HG02973 (cell line): ENCODE measurements around the gene ABCD1.
"Not testable (repeated sequence)": the region's sequence is repeated elsewhere in the genome, so short reads cannot be mapped to it uniquely, and the experiment has no call there.

Source experiments
- ATAC-seq: cut with Tn5 transposase; IDR thresholded peaks from one replicate; pipeline ENCODE4 v1.9.1; 2021; ENCODE audit warnings: moderate library complexity; ENCODE audit not compliant: unreplicated experiment

Gene ABCD1

GRCh38 chrX:153693216-153694086, 31.2 kb upstream of the ABCD1 start:
- no peak for ATAC-seq

DNA sequence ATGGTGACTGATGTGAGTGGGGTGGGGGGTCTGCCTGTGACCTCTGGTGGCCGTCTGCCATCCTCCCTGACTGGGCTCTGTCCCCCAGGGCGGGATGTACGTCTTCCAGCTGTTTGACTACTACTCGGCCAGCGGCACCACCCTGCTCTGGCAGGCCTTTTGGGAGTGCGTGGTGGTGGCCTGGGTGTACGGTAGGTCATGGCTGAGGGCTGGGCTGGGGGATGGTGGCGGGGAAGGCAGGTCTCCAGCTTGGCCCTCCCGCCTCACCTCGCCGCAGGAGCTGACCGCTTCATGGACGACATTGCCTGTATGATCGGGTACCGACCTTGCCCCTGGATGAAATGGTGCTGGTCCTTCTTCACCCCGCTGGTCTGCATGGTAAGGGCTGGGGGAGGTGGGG, 30.4 kb upstream of the ABCD1 start:
- not testable (repeated sequence) for ATAC-seq

DNA sequence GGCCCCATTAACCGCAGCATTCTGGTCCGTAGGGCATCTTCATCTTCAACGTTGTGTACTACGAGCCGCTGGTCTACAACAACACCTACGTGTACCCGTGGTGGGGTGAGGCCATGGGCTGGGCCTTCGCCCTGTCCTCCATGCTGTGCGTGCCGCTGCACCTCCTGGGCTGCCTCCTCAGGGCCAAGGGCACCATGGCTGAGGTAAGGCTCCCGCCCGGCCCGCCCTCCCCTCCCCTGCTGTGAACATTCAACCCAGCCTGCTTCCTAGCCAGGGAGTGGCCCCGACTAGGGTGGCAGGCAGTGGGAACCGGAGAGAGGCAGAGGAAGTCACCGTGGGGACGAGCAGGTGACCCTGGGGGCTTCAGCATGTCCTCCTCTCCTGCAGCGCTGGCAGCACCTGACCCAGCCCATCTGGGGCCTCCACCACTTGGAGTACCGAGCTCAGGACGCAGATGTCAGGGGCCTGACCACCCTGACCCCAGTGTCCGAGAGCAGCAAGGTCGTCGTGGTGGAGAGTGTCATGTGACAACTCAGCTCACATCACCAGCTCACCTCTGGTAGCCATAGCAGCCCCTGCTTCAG, 29.9 kb upstream of the ABCD1 start:
- ATAC-seq: no peak

DNA sequence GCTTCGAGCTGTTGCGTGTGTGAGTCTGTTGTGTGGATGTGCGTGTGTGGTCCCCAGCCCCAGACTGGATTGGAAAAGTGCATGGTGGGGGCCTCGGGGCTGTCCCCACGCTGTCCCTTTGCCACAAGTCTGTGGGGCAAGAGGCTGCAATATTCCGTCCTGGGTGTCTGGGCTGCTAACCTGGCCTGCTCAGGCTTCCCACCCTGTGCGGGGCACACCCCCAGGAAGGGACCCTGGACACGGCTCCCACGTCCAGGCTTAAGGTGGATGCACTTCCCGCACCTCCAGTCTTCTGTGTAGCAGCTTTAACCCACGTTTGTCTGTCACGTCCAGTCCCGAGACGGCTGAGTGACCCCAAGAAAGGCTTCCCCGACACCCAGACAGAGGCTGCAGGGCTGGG, 28.6 kb upstream of the ABCD1 start:
- ATAC-seq: no peak

DNA sequence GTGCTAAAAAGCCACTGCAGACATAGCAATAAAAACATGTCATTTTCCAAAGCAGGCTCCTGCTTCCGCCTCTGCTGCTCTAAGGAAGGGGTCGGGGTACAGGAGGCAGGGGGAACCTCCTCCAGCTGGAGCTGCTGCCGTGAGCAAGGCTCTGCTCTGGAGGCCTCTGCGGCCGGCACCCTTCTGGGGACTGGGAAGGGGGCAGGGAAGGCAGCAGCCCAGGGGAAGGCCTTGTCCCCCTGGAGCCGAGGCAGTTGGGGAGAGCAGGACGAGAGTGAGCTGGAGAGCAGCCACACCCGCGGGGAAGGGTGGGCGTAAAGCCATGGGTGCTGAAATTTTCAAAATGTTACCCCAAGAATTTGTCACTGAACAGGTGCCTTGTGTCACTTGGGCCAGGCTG, 28.1 kb upstream of the ABCD1 start:
- not testable (repeated sequence) for ATAC-seq

DNA sequence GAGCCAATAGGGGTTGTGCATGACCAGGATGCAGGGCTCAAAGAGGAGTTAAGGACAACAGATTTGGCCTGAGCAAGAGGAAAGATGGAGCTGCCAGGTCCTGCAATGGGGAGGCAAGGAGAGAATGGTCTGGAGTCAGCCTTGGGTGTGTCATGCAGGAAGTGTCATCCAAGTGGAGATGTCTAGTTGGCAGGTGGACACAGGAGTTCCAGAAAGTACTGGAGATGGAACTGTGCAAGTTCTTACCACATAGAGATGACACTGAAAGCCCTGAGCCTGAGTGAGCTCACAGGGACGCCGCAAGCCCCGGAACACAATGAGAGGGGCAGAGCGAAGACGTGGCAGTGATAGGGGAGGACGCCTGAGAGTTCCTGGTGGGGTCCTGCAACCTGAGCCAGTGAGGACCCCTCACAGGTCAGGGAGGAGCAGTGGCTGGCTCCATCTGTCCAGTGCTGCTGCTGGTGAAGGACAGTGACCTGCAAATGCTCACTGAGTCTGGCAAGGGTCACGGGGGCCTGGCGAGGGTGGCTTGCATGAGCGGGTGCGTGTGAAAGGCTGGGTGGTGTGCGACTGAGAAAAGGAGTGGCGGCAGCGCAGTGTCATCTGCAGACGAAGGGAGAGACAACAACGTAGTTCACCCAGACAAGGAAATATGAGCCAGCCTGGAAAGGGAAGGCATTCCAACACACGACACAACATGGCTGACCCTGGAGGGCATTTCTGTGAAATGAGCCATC, 27.5 kb upstream of the ABCD1 start:
- ATAC-seq: not testable (repeated sequence)

- ATAC-seq: no peak
Measured at GRCh38 chrX:153697924-153698865, 26.5 kb upstream of the ABCD1 start.

GRCh38 chrX:153699210-153699783, 25.4 kb upstream of the ABCD1 start:
- ATAC-seq: not testable (repeated sequence)

DNA sequence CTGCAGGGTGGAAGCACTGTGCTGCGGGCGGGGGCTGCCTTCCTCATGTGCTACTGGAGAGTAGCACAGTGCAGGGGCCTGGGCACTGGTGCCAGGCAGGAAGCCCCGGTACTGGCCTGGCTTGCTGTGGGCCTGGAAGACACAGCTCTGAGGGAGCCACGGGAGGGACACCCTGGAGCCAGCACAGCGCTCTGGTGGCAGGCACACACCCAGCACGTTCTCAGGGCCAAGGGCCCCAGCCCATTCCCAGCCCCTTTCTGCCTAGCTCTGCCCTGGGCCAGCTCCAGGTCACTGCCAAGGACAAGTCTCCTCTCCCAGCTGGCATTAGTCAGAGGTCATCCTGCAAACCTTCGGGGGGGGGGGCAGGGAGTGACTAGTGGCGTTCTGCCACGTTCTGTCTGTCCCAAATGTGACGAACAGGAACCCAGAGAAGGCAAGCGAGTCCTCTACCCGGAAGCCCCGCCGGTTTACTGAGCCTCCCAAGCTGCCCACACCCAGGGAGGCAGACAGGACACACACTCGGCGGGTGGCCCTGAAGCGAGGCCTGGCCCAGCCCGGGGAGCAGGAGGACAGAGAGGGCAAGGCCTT, 24.8 kb upstream of the ABCD1 start:
- not testable (repeated sequence) for ATAC-seq

DNA sequence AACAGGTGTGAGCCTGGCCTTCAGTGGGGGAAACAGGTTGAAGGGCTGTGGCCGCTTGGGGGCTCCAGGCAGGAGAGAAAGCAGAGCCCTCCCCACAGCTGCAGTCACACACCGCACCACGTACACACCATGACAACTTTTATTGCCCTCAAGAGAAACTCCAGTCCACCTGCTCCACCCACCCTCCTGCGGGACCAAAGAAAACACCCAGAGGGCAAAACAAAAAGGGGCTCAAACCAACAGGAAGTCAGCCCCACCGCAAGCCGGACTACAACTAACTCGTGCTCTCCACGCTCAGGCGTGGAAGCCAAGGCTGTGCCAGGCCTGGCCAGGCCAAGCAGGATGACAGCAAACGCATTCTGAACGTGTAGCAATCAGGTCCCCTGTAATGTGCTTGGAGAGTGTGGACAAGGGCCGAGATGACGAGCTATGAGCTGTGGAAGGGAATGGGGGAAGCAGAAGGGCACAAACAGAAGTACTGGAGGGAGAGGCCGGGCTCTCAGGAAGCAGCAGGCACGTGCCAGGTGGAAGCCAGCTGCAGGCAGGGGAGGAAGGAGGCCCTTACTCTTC, 24.2 kb upstream of the ABCD1 start:
- no peak for ATAC-seq

DNA sequence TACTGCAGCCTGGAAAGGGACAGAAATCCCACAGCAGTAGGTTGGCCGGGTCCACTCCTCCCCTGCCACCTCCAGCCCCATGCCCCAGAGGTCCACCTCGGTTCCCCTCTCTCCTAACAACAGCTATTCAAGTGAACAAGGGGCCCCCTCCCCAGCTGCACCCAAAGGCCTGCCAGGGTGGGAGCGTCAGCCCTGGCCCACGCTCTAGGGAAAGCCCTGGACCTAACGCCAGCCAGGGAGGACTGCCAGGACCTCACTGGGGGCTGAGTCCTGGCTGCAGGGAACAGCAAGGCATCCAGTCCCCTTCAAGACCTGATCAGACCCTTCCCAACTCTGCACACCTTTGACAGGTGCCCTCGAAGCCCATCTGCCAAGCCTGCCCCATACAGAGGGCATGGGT, 23.7 kb upstream of the ABCD1 start:
- no peak for ATAC-seq

GRCh38 chrX:153701706-153702105, 22.9 kb upstream of the ABCD1 start:
- ATAC-seq: no peak

- no peak for ATAC-seq
Measured at GRCh38 chrX:153702336-153703035, 22.2 kb upstream of the ABCD1 start.

DNA sequence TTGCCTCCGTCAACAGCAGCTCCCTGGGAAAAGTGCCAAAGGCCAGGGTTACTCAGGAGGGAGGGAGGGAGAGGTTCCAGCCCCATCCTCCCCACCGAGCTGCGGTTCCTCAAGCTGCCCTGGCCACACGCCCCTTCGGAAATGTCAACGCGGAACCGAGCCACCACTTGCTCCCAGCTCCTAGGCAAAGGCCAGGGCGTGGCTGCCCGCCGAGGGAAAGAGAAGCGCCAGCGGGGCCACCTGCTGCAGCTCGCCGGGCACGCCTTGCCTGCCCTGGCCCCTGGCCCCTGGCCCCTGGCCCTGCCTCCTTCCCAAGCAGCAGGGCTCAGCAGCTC, 21.7 kb upstream of the ABCD1 start:
- no peak for ATAC-seq

DNA sequence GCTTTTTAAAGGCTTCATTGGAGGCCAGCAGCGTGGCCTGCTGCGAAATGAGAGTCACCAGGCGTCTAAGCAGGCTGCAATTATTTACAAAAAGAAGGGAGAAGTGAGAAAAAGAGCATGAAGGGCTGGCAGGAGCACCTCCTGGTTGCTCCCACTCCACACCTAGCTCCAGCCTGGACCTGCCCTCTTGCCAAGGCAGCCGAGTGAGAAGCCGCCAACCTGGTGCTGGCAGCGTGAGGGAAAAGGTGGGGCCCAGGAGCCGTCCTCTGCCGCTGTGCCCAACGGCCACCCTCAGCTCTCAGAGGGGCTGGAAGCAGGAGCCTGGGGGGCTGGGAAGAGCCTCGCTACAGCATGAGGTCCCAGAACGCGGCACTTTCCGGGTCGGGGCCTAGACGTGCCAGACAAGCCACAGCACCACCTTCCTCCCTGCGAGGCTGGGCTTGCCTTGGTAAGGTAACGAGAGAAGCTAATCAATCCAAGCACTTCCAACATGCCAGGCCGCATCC, 20.6 kb upstream of the ABCD1 start:
- ATAC-seq: no peak

- not testable (repeated sequence) for ATAC-seq
Measured at GRCh38 chrX:153704631-153705402, 19.8 kb upstream of the ABCD1 start.

GRCh38 chrX:153705403-153706060, 19.1 kb upstream of the ABCD1 start:
- not testable (repeated sequence) for ATAC-seq

GRCh38 chrX:153706799-153707198, 17.9 kb upstream of the ABCD1 start:
- ATAC-seq: no peak
